OCI-LY7 (cell line): ENCODE results near the gene CA10. TPM values are rescaled to one million over a fixed set of nuclear protein-coding genes. Genes with fewer than 3 reads are reported as not detected.

Experiments used
- BruUV-seq: library from RNA; stranded (reverse); fragments of 400-500 nt; replicated peaks from 2 replicates; lab custom pipeline; 2021; lab: Mats Ljungman, UMichigan
- CTCF ChIA-PET: fragments of 300-600 bp; sonication (Branson Sonifier 250); formaldehyde crosslinking; loops from one replicate; lab custom pipeline; 2022; ENCODE audit warnings: antibody characterized with exemption; ENCODE audit not compliant: unreplicated experiment; lab: Charles Lee
- POLR2A ChIA-PET: fragments of 300-600 bp; sonication (Branson Sonifier 250); formaldehyde crosslinking; loops from one replicate; lab custom pipeline; 2022; ENCODE audit warnings: antibody characterized with exemption; lab: Charles Lee
- DNase-seq: peaks from one replicate; pipeline ENCODE4 v3.0.0-alpha.2; 2015; ENCODE audit warnings: low spot score
- H2AFZ ChIP-seq: fragments of 200-600 bp; sonication (generic), shearing (Covaris generic); 2 replicates; pipeline ENCODE4 v1.6.1; 2014; ENCODE audit warnings: mild to moderate bottlenecking, antibody characterized with exemption, low read length, moderate library complexity
- H3K27ac ChIP-seq: fragments of 200-600 bp; sonication (generic); 2 replicates; pipeline ENCODE4 v1.5.1; 2014; ENCODE audit warnings: mixed run types, low read depth, mild to moderate bottlenecking, moderate library complexity, low read length, inconsistent platforms; ENCODE audit not compliant: poor library complexity, severe bottlenecking
- H3K36me3 ChIP-seq: fragments of 200-600 bp; sonication (generic); 2 replicates; pipeline ENCODE4 v1.6.1; 2014; ENCODE audit warnings: mild to moderate bottlenecking, antibody characterized with exemption, low read length, moderate library complexity, mixed read lengths; ENCODE audit not compliant: insufficient read depth
- H3K4me1 ChIP-seq: fragments of 200-600 bp; sonication (generic); 2 replicates; pipeline ENCODE4 v1.5.1; 2014; ENCODE audit warnings: mild to moderate bottlenecking, low read length; ENCODE audit not compliant: insufficient read depth, poor library complexity, severe bottlenecking
- H3K4me2 ChIP-seq: fragments of 200-600 bp; sonication (generic); 2 replicates; pipeline ENCODE4 v1.6.1; 2014; ENCODE audit warnings: mild to moderate bottlenecking, low read length
- H3K4me3 ChIP-seq: fragments of 200-600 bp; sonication (generic); 2 replicates; pipeline ENCODE4 v1.5.1; 2014; ENCODE audit warnings: mild to moderate bottlenecking, low read depth, low read length; ENCODE audit not compliant: poor library complexity, severe bottlenecking
- H3K79me2 ChIP-seq: fragments of 200-600 bp; sonication (generic); 2 replicates; pipeline ENCODE4 v1.6.1; 2016; ENCODE audit warnings: low read depth, mild to moderate bottlenecking, low read length, moderate library complexity, mixed read lengths; ENCODE audit not compliant: insufficient read depth
- H3K9me2 ChIP-seq: fragments of 200-600 bp; sonication (generic); 2 replicates; pipeline ENCODE4 v1.6.1; 2016; ENCODE audit warnings: mild to moderate bottlenecking, low read length, mixed read lengths; ENCODE audit not compliant: insufficient read depth
- H3K9me3 ChIP-seq: fragments of 200-600 bp; sonication (generic); 2 replicates; pipeline ENCODE4 v1.6.1; 2014; ENCODE audit warnings: mild to moderate bottlenecking, mixed run types, low read length, mixed read lengths
- H4K20me1 ChIP-seq: fragments of 200-600 bp; sonication (generic); 2 replicates; pipeline ENCODE4 v1.6.1; 2014; ENCODE audit warnings: mild to moderate bottlenecking, antibody characterized with exemption, low read length, moderate library complexity, mixed read lengths; ENCODE audit not compliant: insufficient read depth
- CTCF ChIP-seq: fragments of 200-600 bp; sonication (generic); conservative IDR thresholded peaks from 2 replicates; pipeline ENCODE4 v1.5.1; 2014; ENCODE audit warnings: mild to moderate bottlenecking, antibody characterized with exemption, low read length, moderate library complexity, mixed read lengths
- EZH2phosphoT487 ChIP-seq: fragments of 200-600 bp; sonication (generic); IDR thresholded peaks from 2 replicates; pipeline ENCODE4 v1.6.1; 2018; ENCODE audit warnings: low read depth, borderline replicate concordance, mild to moderate bottlenecking, mixed run types, antibody characterized with exemption, low read length, moderate library complexity, mixed read lengths
- intact Hi-C: fragments of 100-400 bp; cut with micrococcal nuclease; formaldehyde crosslinking; loops from one replicate; pipeline ENCODE4 v1.10.0; 2022; ENCODE audit not compliant: unreplicated experiment
- total RNA-seq, 2 experiments: library from RNA; depleted of rRNA in 1 of 2; stranded (reverse); fragments of >200 nt in 1 of 2; shearing (Covaris generic) in 1 of 2; gene quantifications; 2 replicates each; pipeline ENCODE4 v1.2.3, GENCODE V29; 2014 to 2022

The CA10 gene
- total RNA-seq, 2 experiments from 2014 or later, result not detected

- TF ChIP-seq CTCF (no peak), EZH2phosphoT487 (no peak)
- DNase-seq, result no peak
- Histone ChIP-seq H3K9me2 (no peaks in the 10 kb centered on the region), H3K4me2 (no peak overlapping the region), H3K27ac (no peak overlapping the region), H3K9me3 (no peaks in the 10 kb centered on the region), H3K4me3 (no peak overlapping the region), H3K4me1 (no peaks in the 10 kb centered on the region), H3K36me3 (no peaks in the 10 kb centered on the region), H3K79me2 (no peaks in the 10 kb centered on the region), H2AFZ (no peak overlapping the region), H4K20me1 (no peaks in the 10 kb centered on the region)
- no TSS peak for BruUV-seq
- POLR2A ChIA-PET, result interaction anchor here (0.6 kb wide), 1 partner anchor 244 kb away, joined by 3 read pairs; no protein-coding TSS in a partner anchor
- intact Hi-C loops, result no loop called here
- CTCF ChIA-PET, result no interaction called here
Observed at GRCh38 chr17:51733166-51733565, 425.3 kb downstream of the CA10 start.

GRCh38 chr17:51731941-51732722 lies 426.4 kb downstream of the CA10 start:
- Histone ChIP-seq H3K4me3 (no peak overlapping the region), H3K27ac (no peak overlapping the region), H2AFZ (no peak overlapping the region), H3K4me2 (no peak overlapping the region), H4K20me1 (no peaks in the 10 kb centered on the region), H3K4me1 (no peaks in the 10 kb centered on the region), H3K9me3 (no peaks in the 10 kb centered on the region), H3K9me2 (no peaks in the 10 kb centered on the region), H3K79me2 (no peaks in the 10 kb centered on the region), H3K36me3 (no peaks in the 10 kb centered on the region)
- ChIA-PET POLR2A (interaction anchor here (0.6 kb wide), 1 partner anchor 245 kb away, joined by 3 read pairs; no protein-coding TSS in a partner anchor), CTCF (no interaction called here)
- intact Hi-C loops, result no loop called here
- TF ChIP-seq CTCF (no peak), EZH2phosphoT487 (no peak)
- BruUV-seq, result no TSS peak
- DNase-seq, result no peak
